GM18951 (cell line): ENCODE results near the gene DALRD3.

ENCODE experiments used
- POLR2A ChIP-seq: IDR thresholded peaks from 4 replicates; pipeline ENCODE4 v1.6.1; 2011; ENCODE audit warnings: mild to moderate bottlenecking; ENCODE audit not compliant: insufficient read length, insufficient read depth; ENCODE audit errors: extremely low read depth
- in situ Hi-C: fragments of 300-500 bp; cut with MboI; formaldehyde crosslinking; loops from one replicate; pipeline ENCODE4 v1.12.0; 2022; ENCODE audit warnings: low sequenced_read_pairs, mixed read lengths, inconsistent platforms; ENCODE audit not compliant: unreplicated experiment

The DALRD3 gene

GRCh38 chr3:49017971-49018706 lies at the start of gene DALRD3:
DALRD3 (minus strand) TSS chr3:49018580; CDS start chr3:49018564, 16 bp downstream.
- in situ Hi-C loops: no loop called here
- peak; percentile 73 for TF ChIP-seq POLR2A

- no peak for TF ChIP-seq POLR2A
These were observed 39.6 kb upstream of the DALRD3 start for GRCh38 chr3:49058011-49058410.

GRCh38 chr3:49057268-49057667 lies 38.9 kb upstream of the DALRD3 start:
- no peak for TF ChIP-seq POLR2A
- in situ Hi-C loops: no loop called here

More at GRCh38 chr3:49058011-49058410, 39.6 kb upstream of the DALRD3 start:
- in situ Hi-C loops: no loop called here

GRCh38 chr3:49054344-49054862 lies 36.0 kb upstream of the DALRD3 start:
- in situ Hi-C loops: no loop called here
- no peak for TF ChIP-seq POLR2A

- in situ Hi-C loops: no loop called here
- no peak for TF ChIP-seq POLR2A
These were observed 35.2 kb upstream of the DALRD3 start for GRCh38 chr3:49053543-49053942.

GRCh38 chr3:49035281-49035680 lies 16.9 kb upstream of the DALRD3 start:
- TF ChIP-seq POLR2A: no peak
- in situ Hi-C loops: no loop called here

- TF ChIP-seq POLR2A: no peak
- in situ Hi-C loops: no loop called here
These were observed 16.3 kb upstream of the DALRD3 start for GRCh38 chr3:49034650-49035049.

- no peak for TF ChIP-seq POLR2A
- in situ Hi-C loops: no loop called here
These were observed 14.4 kb upstream of the DALRD3 start for GRCh38 chr3:49032646-49033304.

GRCh38 chr3:49030321-49030720 lies 11.9 kb upstream of the DALRD3 start:
- no peak for TF ChIP-seq POLR2A
- in situ Hi-C loops: no loop called here

GRCh38 chr3:49029563-49029884 lies 11.1 kb upstream of the DALRD3 start:
- no peak for TF ChIP-seq POLR2A
- in situ Hi-C loops: no loop called here

- in situ Hi-C loops: no loop called here
- peak; percentile 100 for TF ChIP-seq POLR2A
These were observed 10.5 kb upstream of the DALRD3 start, which contains the start of gene IMPDH2 for GRCh38 chr3:49028673-49029562. IMPDH2 (minus strand) TSS chr3:49029398; CDS start chr3:49029350, 48 bp downstream.

- no peak for TF ChIP-seq POLR2A
- in situ Hi-C loops: no loop called here
These were observed 9.9 kb upstream of the DALRD3 start for GRCh38 chr3:49028298-49028672.

GRCh38 chr3:49027634-49028033 lies 9.3 kb upstream of the DALRD3 start:
- in situ Hi-C loops: no loop called here
- TF ChIP-seq POLR2A: peak; percentile 38
